HepG2 (cell line): ENCODE results near the gene NAV3. TPM values are rescaled to one million over a fixed set of nuclear protein-coding genes. Genes with fewer than 3 reads are reported as not detected.

ENCODE experiments used
- ATAC-seq: fragments of 200-7000 bp; cut with Tn5 transposase; 3 replicates; pipeline ENCODE4 v1.9.1; 2020; ENCODE audit warnings: mild to moderate bottlenecking, moderate library complexity
- BruUV-seq: library from RNA; stranded (reverse); fragments of 400-500 nt; replicated peaks from 2 replicates; lab custom pipeline; 2021; lab: Mats Ljungman, UMichigan
- CTCF ChIA-PET: fragments of 300-600 bp; formaldehyde crosslinking; extraction: SDS; loops from one replicate; lab custom pipeline; 2021; ENCODE audit warnings: low total read pairs, inconsistent platforms, low intra/inter-chr PET ratio; lab: Yijun Ruan, JAX
- POLR2A ChIA-PET: fragments of 350-600 bp; sonication (Branson Sonifier 250); formaldehyde crosslinking; loops from one replicate; lab custom pipeline; 2020; ENCODE audit warnings: antibody characterized with exemption, inconsistent platforms; lab: Yijun Ruan, JAX
- DNase-seq: peaks from one replicate; pipeline ENCODE4 v3.0.0-alpha.2; 2015; ENCODE audit warnings: low spot score
- FAIRE-seq: peaks from 3 replicates; lab custom pipeline; 2011; peaks lifted over from hg19 to GRCh38; lab: Jason Lieb, UNC
- H2AFZ ChIP-seq: one replicate; pipeline ENCODE4 v1.6.1; 2011; ENCODE audit warnings: low read length, inconsistent platforms
- H3K27ac ChIP-seq: fragments of 300-600 bp; 3 replicates; pipeline ENCODE4 v1.8.0; 2011; ENCODE audit warnings: mixed run types, mild to moderate bottlenecking, mixed read lengths, low read length, inconsistent platforms; ENCODE audit not compliant: insufficient read depth; ENCODE audit errors: extremely low read length
- H3K27me3 ChIP-seq, 2 experiments: fragments of 200-600 bp in 1 of 2; 2 replicates in 1 of 2; 3 replicates in 1 of 2; pipeline versions ENCODE4 v1.6.0 to v1.8.0; 2011; ENCODE audit warnings: low read length in 2 of 2, mild to moderate bottlenecking in 2 of 2, moderate library complexity in 2 of 2, inconsistent platforms in 1 of 2; ENCODE audit not compliant: insufficient read depth in 2 of 2, control insufficient read depth in 1 of 2
- H3K36me3 ChIP-seq, 2 experiments: fragments of 200-600 bp in 1 of 2; replicated peaks in 1 of 2; 2 replicates in 1 of 2; 3 replicates in 1 of 2; pipeline versions ENCODE4 v1.5.1 to v1.8.0; 2011; ENCODE audit warnings: low read length in 2 of 2, inconsistent platforms in 1 of 2; ENCODE audit not compliant: insufficient read depth in 2 of 2, control insufficient read depth in 1 of 2
- H3K4me1 ChIP-seq: 2 replicates; pipeline ENCODE4 v1.5.1; 2012; ENCODE audit warnings: low read length, inconsistent platforms; ENCODE audit not compliant: insufficient read depth
- H3K4me2 ChIP-seq: 2 replicates; pipeline ENCODE4 v1.6.0; 2011; ENCODE audit warnings: low read depth, low read length, inconsistent platforms
- H3K4me3 ChIP-seq, 3 experiments: fragments of 200-600 bp in 1 of 3; sonication (generic), shearing (Covaris generic) in 1 of 3; replicated peaks in 1 of 3; 2 replicates each; pipeline ENCODE4 v1.5.1; 2011 to 2016; ENCODE audit warnings: low read length in 3 of 3, inconsistent platforms in 2 of 3, low read depth in 2 of 3, mild to moderate bottlenecking in 2 of 3, control low read depth in 1 of 3, mixed read lengths in 1 of 3; ENCODE audit not compliant: insufficient read depth in 1 of 3
- H3K79me2 ChIP-seq: one replicate; pipeline ENCODE4 v1.6.1; 2011; ENCODE audit warnings: low read length, inconsistent platforms; ENCODE audit not compliant: insufficient read depth
- H3K9ac ChIP-seq: 2 replicates; pipeline ENCODE4 v1.6.0; 2011; ENCODE audit warnings: mild to moderate bottlenecking, low read depth, low read length, inconsistent platforms; ENCODE audit not compliant: insufficient read depth
- H3K9me3 ChIP-seq: 2 replicates; pipeline ENCODE4 v1.5.1; 2012; ENCODE audit warnings: mild to moderate bottlenecking, low read length
- H4K20me1 ChIP-seq: 2 replicates; pipeline ENCODE4 v1.6.0; 2011; ENCODE audit warnings: inconsistent platforms, mild to moderate bottlenecking, low read length, moderate library complexity; ENCODE audit not compliant: insufficient read depth
- AKAP8 ChIP-seq: sonication (generic); formaldehyde crosslinking; IDR thresholded peaks from 2 replicates; pipeline ENCODE4 v1.5.1; 2020; ENCODE audit warnings: mild to moderate bottlenecking, missing genetic modification reagents
- FOXK1 ChIP-seq: sonication (generic); formaldehyde crosslinking; IDR thresholded peaks from 2 replicates; pipeline ENCODE4 v1.4.0; 2020; ENCODE audit warnings: low read depth, missing genetic modification reagents, borderline replicate concordance
- KDM4B ChIP-seq: sonication (generic); formaldehyde crosslinking; IDR thresholded peaks from 2 replicates; pipeline ENCODE4 v1.4.0; 2020; ENCODE audit warnings: missing genetic modification reagents
- NR2C2 ChIP-seq: sonication (generic); formaldehyde crosslinking; IDR thresholded peaks from 2 replicates; pipeline ENCODE4 v1.4.0; 2020; ENCODE audit warnings: missing genetic modification reagents, mild to moderate bottlenecking, moderate library complexity, borderline replicate concordance
- SPEN ChIP-seq: sonication (generic); formaldehyde crosslinking; IDR thresholded peaks from 2 replicates; pipeline ENCODE4 v1.5.1; 2020; ENCODE audit warnings: low read depth, mild to moderate bottlenecking, missing genetic modification reagents
- SYNCRIP ChIP-seq: fragments of 200-400 bp; formaldehyde crosslinking; IDR thresholded peaks from 2 replicates; pipeline ENCODE4 v1.6.1; 2018; ENCODE audit warnings: mild to moderate bottlenecking, low read depth, low read length; ENCODE audit not compliant: insufficient read depth
- TARDBP ChIP-seq: sonication (generic); formaldehyde crosslinking; IDR thresholded peaks from 2 replicates; pipeline ENCODE4 v1.8.0; 2022; ENCODE audit warnings: mild to moderate bottlenecking, missing genetic modification reagents
- TOE1 ChIP-seq: sonication (generic); formaldehyde crosslinking; IDR thresholded peaks from 2 replicates; pipeline ENCODE4 v1.4.0; 2020; ENCODE audit warnings: mild to moderate bottlenecking, missing genetic modification reagents
- ZNF3 ChIP-seq: IDR thresholded peaks from 2 replicates; pipeline ENCODE4 v1.7.0; 2017; ENCODE audit warnings: inconsistent platforms
- ZNF749 ChIP-seq: sonication (generic); formaldehyde crosslinking; IDR thresholded peaks from 2 replicates; pipeline ENCODE4 v1.8.0; 2022; ENCODE audit warnings: mild to moderate bottlenecking, missing genetic modification reagents, moderate library complexity, borderline replicate concordance
- in situ Hi-C: cut with HindIII; loops from 2 replicates; pipeline ENCODE4 v1.10.0; 2017; ENCODE audit warnings: low pct_unique_long_range_greater_than_20kb; ENCODE audit not compliant: extremely low pct_ligation_motif_present
- intact Hi-C: fragments of 100-400 bp; cut with micrococcal nuclease; formaldehyde crosslinking; loops from one replicate; pipeline ENCODE4 v1.10.0; 2022; ENCODE audit not compliant: unreplicated experiment
- polyA plus RNA-seq, 8 experiments: library from polyadenylated mRNA; depleted of rRNA in 3 of 8; stranded (reverse) in 7 of 8; unstranded in 1 of 8; fragments of >200 nt; fragmentation: Illumina TruSeq in 4 of 8; extraction: Trizol in 4 of 8; gene quantifications; 2 replicates each; pipeline versions ENCODE4 v1.2.1 to v1.2.3, GENCODE V29; 2011 to 2016; ENCODE audit warnings: low read depth in 4 of 8, missing spikeins in 1 of 8, mixed read lengths in 1 of 8; ENCODE audit not compliant: insufficient read depth in 1 of 8
- total RNA-seq, 5 experiments: library from RNA; depleted of rRNA; stranded (reverse); fragments of >200 nt; fragmentation: Illumina TruSeq; extraction: Trizol; gene quantifications; 2 replicates each; pipeline ENCODE4 v1.2.3, GENCODE V29; 2016; ENCODE audit warnings: low read depth in 1 of 5
- TF ChIP-seq, protein P1 (sequence below): sonication (generic); formaldehyde crosslinking; IDR thresholded peaks from 2 replicates; pipeline ENCODE4 v1.4.0; 2020; ENCODE audit warnings: missing genetic modification reagents
- TF ChIP-seq, protein P2 (sequence below): sonication (generic); formaldehyde crosslinking; IDR thresholded peaks from 2 replicates; pipeline ENCODE4 v1.9.0; 2021; ENCODE audit warnings: missing genetic modification reagents, mild to moderate bottlenecking, borderline replicate concordance
- TF ChIP-seq, protein P3 (sequence below): sonication (generic); formaldehyde crosslinking; IDR thresholded peaks from 2 replicates; pipeline ENCODE4 v1.5.1; 2020; ENCODE audit warnings: mild to moderate bottlenecking, missing genetic modification reagents

Gene NAV3
- total and polyA plus RNA-seq, 2 of the 13 experiments (the other 11 are each of a cell fraction or from before 2014, with no cell fraction given) = 0.01 to 0.18 TPM

DNA sequence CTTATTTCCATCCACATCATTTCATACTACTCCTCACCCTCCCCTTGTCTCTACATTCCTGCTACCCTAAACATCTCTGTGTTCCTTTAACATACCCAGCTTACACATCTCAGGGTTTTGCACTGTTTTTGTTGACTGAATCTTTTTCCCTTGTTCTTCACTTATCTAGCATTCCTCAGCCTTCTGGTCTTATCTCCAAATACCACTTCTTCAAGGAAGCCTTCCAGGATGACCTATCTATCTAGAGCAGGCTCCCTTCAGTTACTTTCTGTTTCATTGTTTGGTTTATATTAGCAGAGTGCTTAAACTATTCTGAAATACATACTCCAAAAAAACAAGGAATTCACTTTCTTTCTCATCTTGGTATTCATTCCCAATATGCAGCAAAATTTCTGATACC, 353.1 kb downstream of the NAV3 start:
- ATAC-seq = no peak
- DNase-seq = no peak
- in situ Hi-C loops (loop anchor here (10.0 kb wide), 1 partner anchor 1161 kb away; no protein-coding TSS in a partner anchor), intact Hi-C loops (no loop called here)
- ChIA-PET CTCF (no interaction called here), POLR2A (no interaction called here)
- Histone ChIP-seq H3K4me2 (no peak overlapping the region), H2AFZ (no peak overlapping the region), H3K4me3 (no peak overlapping the region), H3K27ac (no peak overlapping the region), H3K27me3 (no peaks in the 10 kb centered on the region), H3K4me1 (no peaks in the 10 kb centered on the region), H3K36me3 (no peaks in the 10 kb centered on the region)
- FAIRE-seq = no peak
- TF ChIP-seq NR2C2 (CRISPR knock-in tag) (no peak), TARDBP (CRISPR knock-in tag) (no peak), ZNF3 (CRISPR knock-in tag) (no peak), AKAP8 (no peak), ZNF749 (CRISPR knock-in tag) (no peak), SPEN (no peak), TOE1 (no peak)
- TF ChIP-seq, protein P1, sequence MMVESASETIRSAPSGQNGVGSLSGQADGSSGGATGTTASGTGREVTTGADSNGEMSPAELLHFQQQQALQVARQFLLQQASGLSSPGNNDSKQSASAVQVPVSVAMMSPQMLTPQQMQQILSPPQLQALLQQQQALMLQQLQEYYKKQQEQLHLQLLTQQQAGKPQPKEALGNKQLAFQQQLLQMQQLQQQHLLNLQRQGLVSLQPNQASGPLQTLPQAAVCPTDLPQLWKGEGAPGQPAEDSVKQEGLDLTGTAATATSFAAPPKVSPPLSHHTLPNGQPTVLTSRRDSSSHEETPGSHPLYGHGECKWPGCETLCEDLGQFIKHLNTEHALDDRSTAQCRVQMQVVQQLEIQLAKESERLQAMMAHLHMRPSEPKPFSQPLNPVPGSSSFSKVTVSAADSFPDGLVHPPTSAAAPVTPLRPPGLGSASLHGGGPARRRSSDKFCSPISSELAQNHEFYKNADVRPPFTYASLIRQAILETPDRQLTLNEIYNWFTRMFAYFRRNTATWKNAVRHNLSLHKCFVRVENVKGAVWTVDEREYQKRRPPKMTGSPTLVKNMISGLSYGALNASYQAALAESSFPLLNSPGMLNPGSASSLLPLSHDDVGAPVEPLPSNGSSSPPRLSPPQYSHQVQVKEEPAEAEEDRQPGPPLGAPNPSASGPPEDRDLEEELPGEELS (CRISPR knock-in tag) = no peak
- TF ChIP-seq, all 625 proteins: peak for 0
- H3K9me3 ChIP-seq = no peaks in the 10 kb centered on the region
- H3K9ac ChIP-seq = no peak overlapping the region
- no peaks in the 10 kb centered on the region for H4K20me1 ChIP-seq
- BruUV-seq = no TSS peak
- no peaks in the 10 kb centered on the region for H3K79me2 ChIP-seq

DNA sequence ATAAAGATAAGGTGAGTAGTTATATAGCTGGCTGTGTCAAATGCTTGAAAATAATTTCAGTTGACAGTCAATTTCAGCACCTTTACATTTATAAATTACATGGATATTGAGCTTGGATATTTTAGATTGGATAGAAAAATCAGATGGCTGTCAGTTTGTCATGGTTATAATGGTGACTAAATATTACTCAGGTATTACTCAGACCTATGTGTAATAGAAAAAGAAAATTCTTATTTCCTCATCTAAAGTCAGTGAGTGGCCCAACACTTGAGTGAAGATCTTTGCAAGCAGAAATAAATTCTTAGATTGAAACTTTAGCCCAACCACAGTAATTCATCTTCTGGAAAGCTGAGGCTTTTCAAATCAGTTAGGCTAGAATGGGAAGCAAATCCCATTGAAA, 354.4 kb downstream of the NAV3 start:
- Histone ChIP-seq H3K79me2 (no peaks in the 10 kb centered on the region), H3K4me1 (no peaks in the 10 kb centered on the region), H3K27me3 (no peaks in the 10 kb centered on the region), H4K20me1 (no peaks in the 10 kb centered on the region), H2AFZ (no peak overlapping the region), H3K4me3 (no peak overlapping the region), H3K9me3 (no peaks in the 10 kb centered on the region), H3K36me3 (no peaks in the 10 kb centered on the region), H3K27ac (no peak overlapping the region), H3K4me2 (no peak overlapping the region), H3K9ac (no peak overlapping the region)
- POLR2A ChIA-PET = no interaction called here
- DNase-seq (no peak), ATAC-seq (no peak), FAIRE-seq (no peak)
- intact Hi-C loops (no loop called here), in situ Hi-C loops (loop anchor here (10.0 kb wide), 1 partner anchor 1160 kb away; no protein-coding TSS in a partner anchor)
- BruUV-seq = no TSS peak
- CTCF ChIA-PET = no interaction called here
- no peak for TF ChIP-seq SYNCRIP
- no peak for TF ChIP-seq FOXK1
- TF ChIP-seq, protein P2, sequence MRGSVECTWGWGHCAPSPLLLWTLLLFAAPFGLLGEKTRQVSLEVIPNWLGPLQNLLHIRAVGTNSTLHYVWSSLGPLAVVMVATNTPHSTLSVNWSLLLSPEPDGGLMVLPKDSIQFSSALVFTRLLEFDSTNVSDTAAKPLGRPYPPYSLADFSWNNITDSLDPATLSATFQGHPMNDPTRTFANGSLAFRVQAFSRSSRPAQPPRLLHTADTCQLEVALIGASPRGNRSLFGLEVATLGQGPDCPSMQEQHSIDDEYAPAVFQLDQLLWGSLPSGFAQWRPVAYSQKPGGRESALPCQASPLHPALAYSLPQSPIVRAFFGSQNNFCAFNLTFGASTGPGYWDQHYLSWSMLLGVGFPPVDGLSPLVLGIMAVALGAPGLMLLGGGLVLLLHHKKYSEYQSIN = no peak
- TF ChIP-seq, protein P3, sequence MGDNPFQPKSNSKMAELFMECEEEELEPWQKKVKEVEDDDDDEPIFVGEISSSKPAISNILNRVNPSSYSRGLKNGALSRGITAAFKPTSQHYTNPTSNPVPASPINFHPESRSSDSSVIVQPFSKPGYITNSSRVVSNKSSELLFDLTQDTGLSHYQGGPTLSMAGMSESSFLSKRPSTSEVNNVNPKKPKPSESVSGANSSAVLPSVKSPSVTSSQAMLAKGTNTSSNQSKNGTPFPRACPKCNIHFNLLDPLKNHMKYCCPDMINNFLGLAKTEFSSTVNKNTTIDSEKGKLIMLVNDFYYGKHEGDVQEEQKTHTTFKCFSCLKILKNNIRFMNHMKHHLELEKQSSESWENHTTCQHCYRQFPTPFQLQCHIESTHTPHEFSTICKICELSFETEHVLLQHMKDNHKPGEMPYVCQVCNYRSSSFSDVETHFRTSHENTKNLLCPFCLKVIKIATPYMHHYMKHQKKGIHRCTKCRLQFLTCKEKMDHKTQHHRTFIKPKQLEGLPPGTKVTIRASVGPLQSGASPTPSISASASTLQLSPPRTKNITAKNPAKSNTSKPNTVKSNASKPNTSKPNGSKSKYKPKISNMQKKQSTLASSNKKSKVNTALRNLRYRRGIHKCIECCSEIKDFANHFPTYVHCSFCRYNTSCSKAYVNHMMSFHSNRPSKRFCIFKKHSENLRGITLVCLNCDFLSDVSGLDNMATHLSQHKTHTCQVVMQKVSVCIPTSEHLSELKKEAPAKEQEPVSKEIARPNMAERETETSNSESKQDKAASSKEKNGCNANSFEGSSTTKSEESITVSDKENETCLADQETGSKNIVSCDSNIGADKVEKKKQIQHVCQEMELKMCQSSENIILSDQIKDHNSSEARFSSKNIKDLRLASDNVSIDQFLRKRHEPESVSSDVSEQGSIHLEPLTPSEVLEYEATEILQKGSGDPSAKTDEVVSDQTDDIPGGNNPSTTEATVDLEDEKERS = no peak
- no peak for TF ChIP-seq KDM4B (CRISPR knock-in tag)
